ENCODE results near the gene SETDB2.

Gene SETDB2

DNA sequence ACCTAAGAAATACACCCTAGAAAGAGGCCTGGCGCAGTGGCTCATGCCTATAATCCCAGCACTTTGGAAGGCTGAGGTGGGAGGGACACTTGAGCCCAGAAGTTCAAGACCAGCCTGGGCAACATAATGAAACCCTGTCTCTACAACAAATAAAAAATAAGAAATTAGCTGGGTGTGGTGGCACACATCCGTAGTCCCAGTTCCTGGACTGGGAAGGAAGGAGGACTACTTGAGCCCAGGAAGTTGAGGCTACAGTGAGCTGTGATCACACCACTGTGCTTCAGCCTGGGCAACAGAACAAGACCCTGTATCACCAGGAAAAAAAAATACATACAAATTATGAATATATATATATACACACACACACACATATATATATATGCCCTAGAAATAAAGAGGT is 94.3 kb downstream of the SETDB2 start:
- DNase-seq (ENCODE audit: low read depth) = no peak
- TF ChIP-seq, protein P1, sequence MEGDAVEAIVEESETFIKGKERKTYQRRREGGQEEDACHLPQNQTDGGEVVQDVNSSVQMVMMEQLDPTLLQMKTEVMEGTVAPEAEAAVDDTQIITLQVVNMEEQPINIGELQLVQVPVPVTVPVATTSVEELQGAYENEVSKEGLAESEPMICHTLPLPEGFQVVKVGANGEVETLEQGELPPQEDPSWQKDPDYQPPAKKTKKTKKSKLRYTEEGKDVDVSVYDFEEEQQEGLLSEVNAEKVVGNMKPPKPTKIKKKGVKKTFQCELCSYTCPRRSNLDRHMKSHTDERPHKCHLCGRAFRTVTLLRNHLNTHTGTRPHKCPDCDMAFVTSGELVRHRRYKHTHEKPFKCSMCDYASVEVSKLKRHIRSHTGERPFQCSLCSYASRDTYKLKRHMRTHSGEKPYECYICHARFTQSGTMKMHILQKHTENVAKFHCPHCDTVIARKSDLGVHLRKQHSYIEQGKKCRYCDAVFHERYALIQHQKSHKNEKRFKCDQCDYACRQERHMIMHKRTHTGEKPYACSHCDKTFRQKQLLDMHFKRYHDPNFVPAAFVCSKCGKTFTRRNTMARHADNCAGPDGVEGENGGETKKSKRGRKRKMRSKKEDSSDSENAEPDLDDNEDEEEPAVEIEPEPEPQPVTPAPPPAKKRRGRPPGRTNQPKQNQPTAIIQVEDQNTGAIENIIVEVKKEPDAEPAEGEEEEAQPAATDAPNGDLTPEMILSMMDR (IDR thresholded peaks at IDR 0.05; ENCODE audit: insufficient read depth, low read depth, low read length, missing control alignments) = no peak
- H3K4me3 ChIP-seq (ENCODE audit: low read length) = no peak overlapping the region

DNA sequence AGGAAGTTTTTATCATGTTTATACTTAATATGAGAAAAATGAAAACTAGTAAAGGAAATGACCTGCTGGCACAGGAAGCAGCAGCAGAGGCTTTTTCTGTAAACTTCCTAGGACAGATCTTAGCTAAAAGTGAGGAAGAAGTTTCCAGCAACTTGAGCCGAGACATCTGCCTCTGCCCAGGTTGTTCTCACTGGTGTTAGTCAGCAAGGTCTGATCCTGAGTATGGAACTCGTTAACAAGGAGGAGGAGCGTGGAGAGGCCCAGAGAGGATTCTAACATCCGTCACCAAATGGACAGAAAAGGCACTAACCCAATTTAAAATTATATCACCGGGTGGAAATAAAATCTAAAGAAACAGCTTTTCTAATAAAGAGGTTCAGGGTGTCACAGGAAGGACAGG is 95.2 kb downstream of the SETDB2 start:
- no peak overlapping the region for H3K4me3 ChIP-seq (ENCODE audit: low read length)
- DNase-seq (ENCODE audit: low read depth) = no peak
- TF ChIP-seq, protein P1 (IDR thresholded peaks at IDR 0.05; ENCODE audit: insufficient read depth, low read depth, low read length, missing control alignments) = no peak

DNA sequence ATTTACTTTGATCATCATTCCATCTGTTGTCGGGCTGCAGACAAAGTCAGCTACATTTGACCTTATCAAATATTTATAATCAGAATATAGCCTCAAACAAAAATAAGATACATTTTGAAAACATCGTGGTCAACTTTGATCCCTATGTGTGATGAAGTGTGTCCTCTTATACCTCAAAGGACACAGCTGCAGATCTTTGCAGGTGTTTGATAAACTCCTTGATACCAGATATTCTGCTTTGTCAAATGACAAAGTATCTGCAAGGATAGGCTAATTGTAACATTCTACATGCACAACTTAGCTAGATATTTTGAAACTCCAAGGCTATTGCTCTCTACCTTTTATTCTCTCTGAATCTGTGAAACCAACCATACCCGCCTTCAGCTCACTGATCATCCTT is 95.7 kb downstream of the SETDB2 start:
- no peak overlapping the region for H3K4me3 ChIP-seq (ENCODE audit: low read length)
- TF ChIP-seq, protein P1 (IDR thresholded peaks at IDR 0.05; ENCODE audit: insufficient read depth, low read depth, low read length, missing control alignments) = no peak
- no peak for DNase-seq (ENCODE audit: low read depth)

GRCh38 chr13:49540552-49540951 is 96.5 kb downstream of the SETDB2 start:
- DNase-seq (ENCODE audit: low read depth) = peak; percentile 15
- TF ChIP-seq, protein P1 (IDR thresholded peaks at IDR 0.05; ENCODE audit: insufficient read depth, low read depth, low read length, missing control alignments) = no peak
- no peak overlapping the region for H3K4me3 ChIP-seq (ENCODE audit: low read length)

DNA sequence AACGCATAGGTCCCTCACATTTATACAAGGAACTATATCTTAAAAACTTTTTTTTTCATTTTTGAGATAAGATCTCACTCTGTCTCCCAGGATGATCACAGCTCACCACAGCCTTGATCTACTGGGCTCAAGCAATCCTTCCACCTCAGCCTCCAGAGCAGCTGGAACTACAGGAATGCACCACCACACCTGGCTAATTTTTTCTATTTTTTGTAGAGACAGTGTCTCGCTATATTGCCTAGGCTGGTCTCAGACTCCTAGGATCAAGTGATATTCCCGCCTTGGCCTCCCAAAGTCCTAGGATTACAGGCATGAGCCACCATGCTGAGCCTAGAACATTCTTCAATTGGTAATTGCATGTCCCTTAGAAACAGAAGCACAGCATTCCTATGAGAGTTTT is 99.6 kb downstream of the SETDB2 start:
- H3K4me3 ChIP-seq (ENCODE audit: low read length) = no peak overlapping the region
- DNase-seq (ENCODE audit: low read depth) = no peak
- TF ChIP-seq, protein P1 (IDR thresholded peaks at IDR 0.05; ENCODE audit: insufficient read depth, low read depth, low read length, missing control alignments) = no peak
